CD4-positive, alpha-beta memory T cell (primary cell): ENCODE data around the gene SCAF11. TPM values are rescaled to one million over a fixed set of nuclear protein-coding genes. Genes with fewer than 3 reads are reported as not detected.

Experiments used
- CTCF ChIA-PET: fragments of 350-600 bp; sonication (Branson Sonifier 250); formaldehyde crosslinking; loops from one replicate; lab custom pipeline; 2021; ENCODE audit warnings: inconsistent platforms; ENCODE audit not compliant: partially characterized antibody; lab: Charles Lee
- POLR2A ChIA-PET: fragments of 350-600 bp; sonication (Branson Sonifier 250); formaldehyde crosslinking; loops from one replicate; lab custom pipeline; 2021; ENCODE audit not compliant: partially characterized antibody; lab: Charles Lee
- DNase-seq, 5 donors: peaks; one replicate each; pipeline versions ENCODE4 v3.0.0 to v3.0.0-alpha.2; 2020 to 2022; ENCODE audit warnings: mixed read lengths in 1 of 5
- H3K27ac ChIP-seq: one replicate; pipeline ENCODE4 v1.7.0; 2013; ENCODE audit warnings: low read depth, low read length
- H3K27me3 ChIP-seq: 2 replicates; pipeline ENCODE4 v1.7.0; 2013; ENCODE audit warnings: mild to moderate bottlenecking, low read length, moderate library complexity; ENCODE audit not compliant: insufficient read depth
- H3K36me3 ChIP-seq: 2 replicates; pipeline ENCODE4 v1.7.0; 2013; ENCODE audit warnings: mild to moderate bottlenecking, low read length, moderate library complexity; ENCODE audit not compliant: insufficient read depth
- H3K4me1 ChIP-seq: 2 replicates; pipeline ENCODE4 v1.7.0; 2013; ENCODE audit warnings: mild to moderate bottlenecking, low read length, moderate library complexity; ENCODE audit not compliant: insufficient read depth
- H3K4me3 ChIP-seq, 2 donors: one replicate each; pipeline ENCODE4 v1.7.0; 2013; ENCODE audit warnings: low read length in 2 of 2, mild to moderate bottlenecking in 1 of 2
- H3K9me3 ChIP-seq, 2 donors: one replicate each; pipeline ENCODE4 v1.7.0; 2013; ENCODE audit warnings: low read length in 2 of 2, control low read depth in 1 of 2; ENCODE audit not compliant: control insufficient read depth in 1 of 2
- H3K27ac Mint-ChIP-seq, 7 donors: one replicate each; pipeline ENCODE4 v1.8.0; 2020 to 2021; ENCODE audit warnings: mixed read lengths in 7 of 7, mild to moderate bottlenecking in 6 of 7, inconsistent platforms in 3 of 7, moderate library complexity in 3 of 7
- H3K27me3 Mint-ChIP-seq, 2 donors: one replicate each; pipeline ENCODE4 v1.8.0; 2020 to 2021; ENCODE audit warnings: mixed read lengths in 2 of 2
- H3K36me3 Mint-ChIP-seq, 2 donors: one replicate each; pipeline ENCODE4 v1.8.0; 2020 to 2021; ENCODE audit warnings: mixed read lengths in 2 of 2, inconsistent platforms in 1 of 2, mild to moderate bottlenecking in 1 of 2
- H3K4me1 Mint-ChIP-seq, 4 donors: one replicate each; pipeline ENCODE4 v1.8.0; 2020 to 2021; ENCODE audit warnings: mixed read lengths in 4 of 4, mild to moderate bottlenecking in 1 of 4
- H3K4me3 Mint-ChIP-seq, 8 donors: one replicate each; pipeline ENCODE4 v1.8.0; 2020 to 2021; ENCODE audit warnings: mixed read lengths in 8 of 8, mild to moderate bottlenecking in 7 of 8, moderate library complexity in 6 of 8, inconsistent platforms in 3 of 8
- H3K9me3 Mint-ChIP-seq, 8 donors: one replicate each; pipeline ENCODE4 v1.8.0; 2020 to 2021; ENCODE audit warnings: mixed read lengths in 8 of 8, mild to moderate bottlenecking in 5 of 8, inconsistent platforms in 3 of 8, moderate library complexity in 1 of 8
- intact Hi-C: fragments of 100-400 bp; cut with micrococcal nuclease; formaldehyde crosslinking; loops from one replicate; pipeline ENCODE4 v1.15.1; 2023
- polyA plus RNA-seq, 2 donors: library from polyadenylated mRNA; unstranded; fragments of 300-500 nt; fragmentation: Illumina TruSeq; gene quantifications; one replicate each; pipeline ENCODE4 v1.2.3, GENCODE V29; 2021
- total RNA-seq, 2 experiments: library from RNA; stranded (reverse); gene quantifications; one replicate each; pipeline ENCODE4 v1.2.3, GENCODE V29; 2021

The SCAF11 gene
- total and polyA plus RNA-seq, 4 experiments from 2014 or later = 62.4 to 236 (median 169) TPM

DNA sequence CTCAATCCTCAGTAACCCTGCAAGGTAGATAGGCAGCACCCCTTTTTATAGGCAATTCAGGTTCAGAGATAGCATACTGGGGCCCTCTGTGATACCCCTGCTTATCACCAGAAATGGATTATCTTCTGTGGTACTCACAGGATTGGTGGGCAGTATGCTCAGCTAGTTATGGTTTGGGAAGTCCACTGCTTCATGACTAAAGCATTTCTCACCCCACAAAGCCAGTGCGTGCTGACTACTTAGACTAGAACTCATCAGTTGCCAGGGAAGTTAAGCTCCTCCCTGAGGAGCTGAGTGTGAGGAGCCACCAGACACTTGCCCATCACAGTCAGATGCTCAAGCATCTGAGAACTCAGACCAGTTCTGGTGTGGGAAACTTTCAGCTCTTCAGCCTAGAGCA is 76.3 kb downstream of the SCAF11 start:
- Histone ChIP-seq H3K27me3 (no peaks in the 10 kb centered on the region), H3K4me1 (no peaks in the 10 kb centered on the region), H3K36me3 (no peaks in the 10 kb centered on the region), H3K27ac (no peak overlapping the region), H3K4me3 (no peak overlapping the region), H3K9me3 (no peaks in the 10 kb centered on the region)
- H3K9me3 Mint-ChIP-seq = no peaks in the 10 kb centered on the region
- H3K4me1 Mint-ChIP-seq = peaks cover 0 to 1% (median 0%) of the 10 kb centered on the region in 4 donors
- no peaks in the 10 kb centered on the region for H3K27me3 Mint-ChIP-seq
- H3K36me3 Mint-ChIP-seq = peaks cover under 1 to 16% of the 10 kb centered on the region in 2 donors
- ChIA-PET POLR2A (interaction anchor here (0.8 kb wide), 2 partner anchors 26 to 36 kb away, joined by 3 read pairs; no protein-coding TSS in a partner anchor), CTCF (interaction anchor here (0.7 kb wide), 1 partner anchor 19 kb away, joined by 3 read pairs; no protein-coding TSS in a partner anchor)
- peak overlapping the region in 2 of 7 donors; percentile 43 to 68 for H3K27ac Mint-ChIP-seq
- no peak for DNase-seq
- intact Hi-C loops = no loop called here
- no peak overlapping the region for H3K4me3 Mint-ChIP-seq

DNA sequence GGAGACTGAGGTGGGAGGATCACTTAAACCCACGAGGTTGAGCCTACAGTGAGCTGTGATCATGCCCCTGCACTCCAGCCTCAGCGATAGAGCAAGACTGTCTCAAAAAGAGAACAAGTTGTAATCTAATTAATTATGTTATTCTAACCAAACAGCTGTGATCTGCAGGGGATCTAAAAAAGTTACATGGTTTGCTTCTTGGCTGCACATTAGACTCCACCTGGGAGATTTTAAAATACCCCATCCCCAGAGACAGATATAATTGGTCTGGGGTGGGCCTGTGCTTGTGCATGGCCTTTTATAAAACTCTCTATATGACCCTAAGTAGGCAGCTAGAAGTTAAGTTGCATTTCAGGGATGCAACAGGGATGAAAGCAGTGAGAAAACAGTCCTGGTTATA is 76.7 kb downstream of the SCAF11 start:
- intact Hi-C loops = no loop called here
- Mint-ChIP-seq H3K27ac (peak overlapping the region in 1 of 7 donors; percentile 17), H3K36me3 (peaks cover 0 to 20% of the 10 kb centered on the region in 2 donors), H3K27me3 (no peaks in the 10 kb centered on the region), H3K4me1 (peaks cover 0 to 1% (median 0%) of the 10 kb centered on the region in 4 donors), H3K9me3 (no peaks in the 10 kb centered on the region), H3K4me3 (no peak overlapping the region)
- CTCF ChIA-PET = interaction anchor here (2.8 kb wide), 1 partner anchor 370 kb away, joined by 7 read pairs; no protein-coding TSS in a partner anchor
- Histone ChIP-seq H3K36me3 (no peaks in the 10 kb centered on the region), H3K4me1 (no peaks in the 10 kb centered on the region), H3K27ac (no peak overlapping the region), H3K4me3 (no peak overlapping the region), H3K9me3 (no peaks in the 10 kb centered on the region), H3K27me3 (no peaks in the 10 kb centered on the region)
- POLR2A ChIA-PET = interaction anchor here (0.8 kb wide), 2 partner anchors 26 to 35 kb away, joined by 3 read pairs; no protein-coding TSS in a partner anchor
- DNase-seq = no peak

DNA sequence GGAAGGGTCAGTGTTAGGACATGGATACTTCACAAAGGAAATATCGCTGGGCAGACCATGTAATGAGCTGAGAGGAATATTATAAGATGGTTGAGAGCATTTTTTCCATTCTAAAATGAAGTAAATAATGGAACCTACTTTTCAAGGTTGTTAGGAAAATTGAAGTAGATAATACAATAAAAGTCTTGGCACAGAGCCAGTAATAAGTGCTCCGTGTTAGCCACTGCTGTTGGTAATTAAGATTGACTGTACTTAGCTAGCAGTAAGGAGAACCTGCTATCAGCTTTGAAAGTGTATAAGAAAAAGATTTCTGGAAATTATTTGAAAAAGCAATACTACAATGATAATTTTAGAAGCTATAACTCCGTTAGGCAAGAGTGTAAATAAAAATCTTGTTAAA is 77.6 kb downstream of the SCAF11 start:
- no peaks in the 10 kb centered on the region for H3K27me3 ChIP-seq
- intact Hi-C loops = no loop called here
- CTCF ChIA-PET = interaction anchor here (1.0 to 2.8 kb wide), 2 partner anchors 11 to 369 kb away, joined by 3 to 7 read pairs; no protein-coding TSS in a partner anchor
- POLR2A ChIA-PET = no interaction called here
- no peaks in the 10 kb centered on the region for H3K4me1 ChIP-seq
- Mint-ChIP-seq H3K9me3 (no peaks in the 10 kb centered on the region), H3K27me3 (no peaks in the 10 kb centered on the region), H3K4me1 (peaks cover 0 to 1% (median 0%) of the 10 kb centered on the region in 4 donors), H3K36me3 (peaks cover 0 to 21% of the 10 kb centered on the region in 2 donors), H3K27ac (peak overlapping the region in 1 of 7 donors; percentile 17), H3K4me3 (no peak overlapping the region)
- H3K36me3 ChIP-seq = no peaks in the 10 kb centered on the region
- no peak overlapping the region for H3K4me3 ChIP-seq
- H3K9me3 ChIP-seq = no peaks in the 10 kb centered on the region
- H3K27ac ChIP-seq = no peak overlapping the region
- no peak for DNase-seq

DNA sequence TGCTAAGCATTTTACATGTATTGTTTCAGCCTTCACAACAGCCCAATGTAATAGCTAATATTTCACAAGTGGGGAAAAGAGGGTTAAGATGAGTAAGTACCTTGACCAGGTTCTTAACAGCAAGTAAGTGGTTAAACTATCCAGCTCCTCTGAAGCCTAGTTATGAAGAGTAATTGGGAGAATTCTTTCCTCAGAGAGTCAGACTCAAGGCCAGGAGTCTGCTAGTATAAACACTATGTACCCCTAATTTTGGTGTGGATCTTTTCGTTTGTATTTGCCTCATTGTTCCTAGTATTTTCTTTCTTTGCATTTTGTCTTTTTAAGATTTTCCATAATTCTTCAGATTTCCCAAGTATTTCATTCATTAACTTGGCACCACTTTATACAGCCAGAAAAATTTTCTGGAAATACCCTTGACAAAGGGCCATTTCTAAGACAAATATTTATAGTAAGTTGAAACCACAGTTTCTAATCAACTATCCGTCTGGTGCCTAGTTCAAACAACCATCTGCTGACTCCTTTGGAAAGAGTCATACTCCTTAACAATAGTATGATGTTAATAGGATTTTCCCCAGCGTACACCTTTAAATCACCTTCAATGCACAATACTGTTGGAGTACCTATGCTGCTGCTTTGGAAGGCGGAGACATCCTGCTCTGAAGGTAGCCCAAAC is 81.2 kb downstream of the SCAF11 start:
- H3K4me3 Mint-ChIP-seq = no peak overlapping the region
- Histone ChIP-seq H3K4me1 (no peaks in the 10 kb centered on the region), H3K36me3 (no peaks in the 10 kb centered on the region), H3K4me3 (no peak overlapping the region), H3K27me3 (no peaks in the 10 kb centered on the region), H3K27ac (no peak overlapping the region), H3K9me3 (no peaks in the 10 kb centered on the region)
- no peaks in the 10 kb centered on the region for H3K9me3 Mint-ChIP-seq
- DNase-seq = no peak
- intact Hi-C loops = no loop called here
- ChIA-PET CTCF (no interaction called here), POLR2A (no interaction called here)
- H3K4me1 Mint-ChIP-seq = no peaks in the 10 kb centered on the region
- H3K27ac Mint-ChIP-seq = no peak overlapping the region
- H3K36me3 Mint-ChIP-seq = peaks cover 14 to 26% of the 10 kb centered on the region in 2 donors
- H3K27me3 Mint-ChIP-seq = no peaks in the 10 kb centered on the region

DNA sequence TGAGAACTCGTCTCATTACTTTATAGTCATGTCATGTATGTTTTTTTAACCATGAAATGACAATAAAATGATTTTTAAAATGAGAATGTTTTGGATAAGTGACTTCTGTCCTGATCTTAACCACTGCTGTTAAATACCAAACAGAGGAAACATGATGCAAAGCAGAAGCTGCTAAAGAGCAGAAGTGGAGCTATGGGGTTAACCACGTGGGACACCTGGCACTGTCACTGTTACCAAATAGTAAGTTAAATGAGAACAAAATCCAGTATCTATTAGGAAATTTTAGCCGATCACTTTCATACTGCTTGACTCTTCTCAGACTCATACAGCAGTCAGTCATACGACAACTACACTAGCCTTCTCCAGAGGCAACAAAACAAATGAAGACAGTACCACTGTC is 82.4 kb downstream of the SCAF11 start:
- no peak overlapping the region for H3K4me3 ChIP-seq
- H3K4me1 ChIP-seq = no peaks in the 10 kb centered on the region
- H3K27ac ChIP-seq = no peak overlapping the region
- Mint-ChIP-seq H3K27me3 (no peaks in the 10 kb centered on the region), H3K27ac (no peak overlapping the region), H3K4me3 (no peak overlapping the region), H3K9me3 (no peaks in the 10 kb centered on the region), H3K4me1 (no peaks in the 10 kb centered on the region), H3K36me3 (peaks cover 21 to 31% of the 10 kb centered on the region in 2 donors)
- H3K9me3 ChIP-seq = no peaks in the 10 kb centered on the region
- ChIA-PET CTCF (interaction anchor here (0.7 kb wide), 1 partner anchor 63 kb away, joined by 3 read pairs; no protein-coding TSS in a partner anchor), POLR2A (no interaction called here)
- intact Hi-C loops = no loop called here
- no peaks in the 10 kb centered on the region for H3K36me3 ChIP-seq
- H3K27me3 ChIP-seq = no peaks in the 10 kb centered on the region
- no peak for DNase-seq

DNA sequence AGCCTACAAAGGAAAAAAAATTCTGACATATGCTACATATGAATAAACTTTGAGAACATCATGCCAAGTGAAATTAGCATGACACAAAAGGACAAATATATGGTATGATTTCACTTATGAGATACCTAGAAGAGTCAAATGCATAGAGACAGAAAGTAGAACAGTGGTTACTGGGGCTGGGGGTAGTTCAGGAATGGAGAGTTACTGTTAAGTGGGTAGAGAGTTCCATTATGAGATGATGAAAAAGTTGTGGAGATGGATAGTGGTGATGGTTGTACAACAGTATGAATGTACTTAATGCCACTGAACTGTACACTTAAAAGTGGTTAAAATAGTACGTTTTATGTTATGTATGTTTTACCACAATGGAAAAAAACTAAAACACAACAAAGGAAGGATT is 92.3 kb downstream of the SCAF11 start:
- no peaks in the 10 kb centered on the region for H3K9me3 Mint-ChIP-seq
- Histone ChIP-seq H3K27me3 (no peaks in the 10 kb centered on the region), H3K4me1 (no peaks in the 10 kb centered on the region), H3K36me3 (peaks cover 21% of the 10 kb centered on the region), H3K4me3 (no peak overlapping the region), H3K9me3 (no peaks in the 10 kb centered on the region), H3K27ac (no peak overlapping the region)
- H3K4me3 Mint-ChIP-seq = no peak overlapping the region
- ChIA-PET POLR2A (no interaction called here), CTCF (no interaction called here)
- no peak for DNase-seq
- intact Hi-C loops = no loop called here
- H3K27me3 Mint-ChIP-seq = no peaks in the 10 kb centered on the region
- peaks cover 3 to 10% (median 7%) of the 10 kb centered on the region in 4 donors for H3K4me1 Mint-ChIP-seq
- H3K27ac Mint-ChIP-seq = peak overlapping the region in 1 of 7 donors; percentile 16
- peaks cover 50 to 54% of the 10 kb centered on the region in 2 donors for H3K36me3 Mint-ChIP-seq

DNA sequence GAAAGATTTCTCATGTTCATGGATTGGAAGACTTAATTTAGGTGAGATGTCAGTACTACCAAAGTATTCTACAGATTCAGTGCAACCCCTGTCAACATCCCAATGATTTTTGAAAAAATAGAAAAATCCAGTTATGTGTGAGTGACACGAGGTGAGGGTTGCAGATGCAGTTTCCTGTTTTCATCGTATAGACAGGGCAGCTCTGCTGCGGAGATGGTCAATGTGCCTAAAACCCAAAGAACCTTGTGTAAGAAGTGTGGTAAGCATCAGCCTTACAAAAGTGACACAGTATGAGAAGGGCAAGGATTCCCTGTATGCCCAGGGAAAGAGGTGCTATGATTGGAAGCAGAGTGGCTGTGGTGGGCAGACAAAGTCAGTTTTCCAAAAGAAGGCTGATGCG is 94.4 kb downstream of the SCAF11 start:
- ChIA-PET POLR2A (no interaction called here), CTCF (interaction anchor here (1.5 kb wide), 1 partner anchor 12 kb away, joined by 3 read pairs; no protein-coding TSS in a partner anchor)
- Histone ChIP-seq H3K27me3 (no peaks in the 10 kb centered on the region), H3K4me1 (peaks cover 12% of the 10 kb centered on the region), H3K4me3 (no peak overlapping the region), H3K9me3 (no peaks in the 10 kb centered on the region), H3K36me3 (peaks cover 28% of the 10 kb centered on the region), H3K27ac (no peak overlapping the region)
- H3K4me1 Mint-ChIP-seq = peaks cover 11 to 20% (median 19%) of the 10 kb centered on the region in 4 donors
- peak overlapping the region in 2 of 7 donors; percentile 30 to 53 for H3K27ac Mint-ChIP-seq
- no peaks in the 10 kb centered on the region for H3K9me3 Mint-ChIP-seq
- intact Hi-C loops = no loop called here
- no peak for DNase-seq
- H3K27me3 Mint-ChIP-seq = no peaks in the 10 kb centered on the region
- peaks cover 54% of the 10 kb centered on the region in 2 donors for H3K36me3 Mint-ChIP-seq
- H3K4me3 Mint-ChIP-seq = no peak overlapping the region
